ENCODE results near the gene DSTYK.

GRCh38 chr1:205144046-205144720, 67.3 kb downstream of the DSTYK start:
- TF ChIP-seq EZH2 (IDR thresholded peaks at IDR 0.05) (no peak), POLR2AphosphoS5 (IDR thresholded peaks at IDR 0.05; ENCODE audit: borderline replicate concordance, low read depth, low read length) (no peak), FOXP2 (optimal IDR thresholded peaks at IDR 0.05; ENCODE audit: control extremely low read depth, extremely low read length, insufficient read depth) (no peak)

All from SK-N-MC (cell line).